GM19463 (cell line): ENCODE data around the gene HAGHL.
"Not testable (repeated sequence)": the region's sequence is repeated elsewhere in the genome, so short reads cannot be mapped to it uniquely, and the experiment has no call there.

Source experiments
- ATAC-seq: cut with Tn5 transposase; IDR thresholded peaks from one replicate; pipeline ENCODE4 v1.9.1; 2021; ENCODE audit warnings: mild to moderate bottlenecking, moderate library complexity; ENCODE audit not compliant: unreplicated experiment

The HAGHL gene

GRCh38 chr16:733382-734207 lies 6.7 kb downstream of the HAGHL start:
- no peak for ATAC-seq

- ATAC-seq = no peak
Observed at GRCh38 chr16:734208-734980, 7.5 kb downstream of the HAGHL start.

GRCh38 chr16:734981-735881 lies 8.3 kb downstream of the HAGHL start:
- ATAC-seq = no peak

GRCh38 chr16:735982-736453 lies 9.1 kb downstream of the HAGHL start:
- no peak for ATAC-seq

GRCh38 chr16:736936-737481 lies 10.1 kb downstream of the HAGHL start:
- ATAC-seq = no peak

GRCh38 chr16:739560-740458 lies 12.9 kb downstream of the HAGHL start:
- no peak for ATAC-seq

- no peak for ATAC-seq
Observed at GRCh38 chr16:740459-740763, 13.5 kb downstream of the HAGHL start.

GRCh38 chr16:740764-741505 lies 14.0 kb downstream of the HAGHL start, which contains the start of gene CIAO3:
Gene CIAO3 (minus strand): TSS chr16:740997. CDS start chr16:740985, 12 bp downstream.
- peak; percentile 78 for ATAC-seq

GRCh38 chr16:741986-742629 lies 15.2 kb downstream of the HAGHL start:
- ATAC-seq = no peak

- not testable (repeated sequence) for ATAC-seq
Observed at GRCh38 chr16:742894-743293, 16.0 kb downstream of the HAGHL start.

- ATAC-seq = no peak
Observed at GRCh38 chr16:743794-744500, 17.0 kb downstream of the HAGHL start.

GRCh38 chr16:745739-746138 lies 18.8 kb downstream of the HAGHL start:
- no peak for ATAC-seq

GRCh38 chr16:746637-747036 lies 19.7 kb downstream of the HAGHL start:
- no peak for ATAC-seq

GRCh38 chr16:747978-748746 lies 21.3 kb downstream of the HAGHL start:
- ATAC-seq = no peak

GRCh38 chr16:749010-749409 lies 22.1 kb downstream of the HAGHL start:
- no peak for ATAC-seq

GRCh38 chr16:750485-750884 lies 23.6 kb downstream of the HAGHL start:
- ATAC-seq = no peak
